Peyer's patch (tissue), 4 donors: ENCODE results near the gene PAQR9.

Experiments
- POLR2A ChIP-seq, 2 donors: fragments of 450-650 bp; IDR thresholded peaks; one replicate each; pipeline ENCODE4 v1.5.1; 2017; ENCODE audit warnings: antibody characterized with exemption in 2 of 2, mild to moderate bottlenecking in 2 of 2, moderate library complexity in 2 of 2
- TF ChIP-seq, protein P1 (sequence below), 6 experiments: fragments of 450-650 bp in 4 of 6; fragments of 200-600 bp in 2 of 6; sonication (generic) in 1 of 6; IDR thresholded peaks; one replicate each; pipeline ENCODE4 v1.5.1; 2017 to 2019; ENCODE audit warnings: antibody characterized with exemption in 6 of 6, mild to moderate bottlenecking in 3 of 6, moderate library complexity in 1 of 6

- TF ChIP-seq, protein P1, sequence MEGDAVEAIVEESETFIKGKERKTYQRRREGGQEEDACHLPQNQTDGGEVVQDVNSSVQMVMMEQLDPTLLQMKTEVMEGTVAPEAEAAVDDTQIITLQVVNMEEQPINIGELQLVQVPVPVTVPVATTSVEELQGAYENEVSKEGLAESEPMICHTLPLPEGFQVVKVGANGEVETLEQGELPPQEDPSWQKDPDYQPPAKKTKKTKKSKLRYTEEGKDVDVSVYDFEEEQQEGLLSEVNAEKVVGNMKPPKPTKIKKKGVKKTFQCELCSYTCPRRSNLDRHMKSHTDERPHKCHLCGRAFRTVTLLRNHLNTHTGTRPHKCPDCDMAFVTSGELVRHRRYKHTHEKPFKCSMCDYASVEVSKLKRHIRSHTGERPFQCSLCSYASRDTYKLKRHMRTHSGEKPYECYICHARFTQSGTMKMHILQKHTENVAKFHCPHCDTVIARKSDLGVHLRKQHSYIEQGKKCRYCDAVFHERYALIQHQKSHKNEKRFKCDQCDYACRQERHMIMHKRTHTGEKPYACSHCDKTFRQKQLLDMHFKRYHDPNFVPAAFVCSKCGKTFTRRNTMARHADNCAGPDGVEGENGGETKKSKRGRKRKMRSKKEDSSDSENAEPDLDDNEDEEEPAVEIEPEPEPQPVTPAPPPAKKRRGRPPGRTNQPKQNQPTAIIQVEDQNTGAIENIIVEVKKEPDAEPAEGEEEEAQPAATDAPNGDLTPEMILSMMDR (IDR thresholded peaks at IDR 0.05): no peak
- no peak for TF ChIP-seq POLR2A (IDR thresholded peaks at IDR 0.05)
These were observed 28.8 kb upstream of the PAQR9 start for GRCh38 chr3:142992323-142992722.
